Measurements from ENCODE around the gene TSPO. TPM values are rescaled to one million over a fixed set of nuclear protein-coding genes. Genes with fewer than 3 reads are reported as not detected.

TSPO gene
- total RNA-seq, 2 donors from 2014 or later = 238 to 472 TPM

DNA sequence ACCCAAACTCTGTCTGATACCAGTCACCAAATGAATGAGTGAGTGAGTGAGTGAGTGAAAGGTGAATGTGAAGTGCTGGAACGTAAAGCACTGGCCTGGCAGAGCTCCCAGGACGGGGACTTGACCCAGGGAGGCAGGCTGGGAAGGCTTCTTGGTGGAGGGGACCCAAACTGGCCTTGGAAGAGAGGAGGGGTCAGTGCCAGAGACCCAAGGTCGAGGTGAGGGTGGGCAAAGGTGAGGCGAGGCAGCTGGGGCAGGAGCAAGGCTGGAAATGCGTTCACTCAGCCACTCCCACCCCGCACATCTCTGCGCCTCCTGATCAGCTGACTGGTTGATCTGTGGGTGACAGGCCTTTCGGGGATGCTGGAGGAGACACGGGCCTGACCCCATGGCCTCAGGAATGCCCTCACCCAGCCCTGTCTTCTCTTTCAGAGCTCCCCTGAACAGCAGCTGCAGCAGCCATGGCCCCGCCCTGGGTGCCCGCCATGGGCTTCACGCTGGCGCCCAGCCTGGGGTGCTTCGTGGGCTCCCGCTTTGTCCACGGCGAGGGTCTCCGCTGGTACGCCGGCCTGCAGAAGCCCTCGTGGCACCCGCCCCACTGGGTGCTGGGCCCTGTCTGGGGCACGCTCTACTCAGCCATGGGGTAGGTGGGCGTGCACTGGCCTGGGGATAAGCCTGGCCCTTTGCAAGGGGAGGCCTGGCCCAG lies 7.6 kb downstream of the TSPO start:
- no peak for TF ChIP-seq CTCF (IDR thresholded peaks at IDR 0.05)
- DNase-seq (ENCODE audit: low spot score) = no peak
- Histone ChIP-seq H3K4me1 (ENCODE audit: control insufficient read depth in 1 of 2, low read depth in 2 of 2) (peaks cover 0 to 4% of the 10 kb centered on the region in 2 donors), H3K27ac (no peak overlapping the region), H3K9me3 (no peaks in the 10 kb centered on the region), H3K4me3 (no peak overlapping the region), H3K27me3 (replicated peaks; ENCODE audit: insufficient read depth) (no peaks in the 10 kb centered on the region), H3K36me3 (peaks cover 16% of the 10 kb centered on the region)
- no peak for ATAC-seq (ENCODE audit: insufficient number of reproducible peaks, low FRiP score, low read depth)

GRCh38 chr22:43159484-43160178 lies 8.3 kb downstream of the TSPO start:
- Histone ChIP-seq H3K4me1 (ENCODE audit: control insufficient read depth in 1 of 2, low read depth in 2 of 2) (no peaks in the 10 kb centered on the region), H3K27ac (no peak overlapping the region), H3K36me3 (peaks cover 16% of the 10 kb centered on the region), H3K27me3 (replicated peaks; ENCODE audit: insufficient read depth) (no peaks in the 10 kb centered on the region), H3K4me3 (no peak overlapping the region), H3K9me3 (no peaks in the 10 kb centered on the region)
- no peak for DNase-seq (ENCODE audit: low spot score)
- TF ChIP-seq CTCF (IDR thresholded peaks at IDR 0.05) = no peak
- ATAC-seq (ENCODE audit: insufficient number of reproducible peaks, low FRiP score, low read depth) = no peak

- Histone ChIP-seq H3K4me3 (no peak overlapping the region), H3K27me3 (replicated peaks; ENCODE audit: insufficient read depth) (no peaks in the 10 kb centered on the region), H3K4me1 (ENCODE audit: control insufficient read depth in 1 of 2, low read depth in 2 of 2) (no peaks in the 10 kb centered on the region), H3K36me3 (peaks cover 16% of the 10 kb centered on the region), H3K27ac (no peak overlapping the region), H3K9me3 (no peaks in the 10 kb centered on the region)
- TF ChIP-seq CTCF (IDR thresholded peaks at IDR 0.05) = no peak
- no peak for DNase-seq (ENCODE audit: low spot score)
- ATAC-seq (ENCODE audit: insufficient number of reproducible peaks, low FRiP score, low read depth) = no peak
These were observed 9.3 kb downstream of the TSPO start for GRCh38 chr22:43160497-43161126.

GRCh38 chr22:43162412-43163150 lies 11.2 kb downstream of the TSPO start:
- Histone ChIP-seq H3K9me3 (no peaks in the 10 kb centered on the region), H3K27ac (no peak overlapping the region), H3K27me3 (replicated peaks; ENCODE audit: insufficient read depth) (no peaks in the 10 kb centered on the region), H3K4me1 (ENCODE audit: control insufficient read depth in 1 of 2, low read depth in 2 of 2) (no peaks in the 10 kb centered on the region), H3K36me3 (peaks cover 18% of the 10 kb centered on the region), H3K4me3 (no peak overlapping the region)
- no peak for TF ChIP-seq CTCF (IDR thresholded peaks at IDR 0.05)
- DNase-seq (ENCODE audit: low spot score) (no peak), ATAC-seq (ENCODE audit: insufficient number of reproducible peaks, low FRiP score, low read depth) (no peak)
